Endothelial cell of umbilical vein (primary cell): Measurements from ENCODE around the gene LNPEP.

Source experiments
- CTCF ChIP-seq, 2 donors: IDR thresholded peaks; 1 replicate in 1 of 2; 2 replicates in 1 of 2; pipeline ENCODE4 v1.5.1; 2011; ENCODE audit warnings: low read length in 2 of 2, mild to moderate bottlenecking in 2 of 2, moderate library complexity in 2 of 2, control low read depth in 1 of 2, inconsistent platforms in 1 of 2, low read depth in 1 of 2; ENCODE audit not compliant: insufficient read depth in 1 of 2; ENCODE audit errors: extremely low read depth in 1 of 2
- EZH2 ChIP-seq: IDR thresholded peaks from 2 replicates; pipeline ENCODE4 v1.6.1; 2012; ENCODE audit warnings: borderline replicate concordance, low read depth, mild to moderate bottlenecking, moderate library complexity, low read length, inconsistent platforms; ENCODE audit not compliant: severe bottlenecking
- FOS ChIP-seq: IDR thresholded peaks from 2 replicates; pipeline ENCODE4 v1.6.1; 2011; ENCODE audit warnings: mild to moderate bottlenecking, low read length, moderate library complexity, borderline replicate concordance; ENCODE audit not compliant: insufficient read depth
- MAX ChIP-seq: IDR thresholded peaks from 2 replicates; pipeline ENCODE4 v1.6.1; 2011; ENCODE audit not compliant: insufficient read depth, insufficient read length
- MYC ChIP-seq: IDR thresholded peaks from one replicate; pipeline ENCODE4 v1.6.1; 2011; ENCODE audit warnings: mild to moderate bottlenecking, low read depth, low read length
- POLR2A ChIP-seq: IDR thresholded peaks from 2 replicates; pipeline ENCODE4 v1.6.1; 2012; ENCODE audit warnings: low read depth, mild to moderate bottlenecking, control low read depth, low read length
- POLR2AphosphoS5 ChIP-seq: IDR thresholded peaks from 2 replicates; pipeline ENCODE4 v1.6.1; 2012; ENCODE audit warnings: low read depth, mild to moderate bottlenecking, control low read depth, low read length, moderate library complexity; ENCODE audit not compliant: insufficient read depth

GRCh38 chr5:96984506-96985192 is 48.8 kb downstream of the LNPEP start:
- no peak for TF ChIP-seq POLR2AphosphoS5
- TF ChIP-seq CTCF (IDR thresholded peaks at IDR 0.05; ENCODE audit: extremely low read depth in 1 of 2, insufficient read depth in 1 of 2, low read depth in 1 of 2, low read length in 2 of 2), result no peak
- no peak for TF ChIP-seq EZH2
- TF ChIP-seq FOS, result no peak
- no peak for TF ChIP-seq MYC
- no peak for TF ChIP-seq POLR2A
- TF ChIP-seq MAX, result no peak
